Neural cell (in vitro differentiated cells): Measurements from ENCODE around the gene RPRD1B.

Source experiments
- EP300 ChIP-seq: fragments of 450-650 bp; conservative IDR thresholded peaks from 2 replicates; pipeline ENCODE4 v1.6.1; 2014; ENCODE audit warnings: antibody characterized with exemption, mild to moderate bottlenecking, moderate library complexity; ENCODE audit not compliant: poor library complexity, severe bottlenecking
- EZH2 ChIP-seq: fragments of 200-600, 300-800 bp; shearing (Covaris generic), sonication (generic); IDR thresholded peaks from 2 replicates; pipeline ENCODE4 v1.6.1; 2014; ENCODE audit warnings: antibody characterized with exemption, low read length, borderline replicate concordance, mild to moderate bottlenecking; ENCODE audit not compliant: insufficient read depth, poor library complexity, severe bottlenecking
- MXI1 ChIP-seq: fragments of 450-650 bp; conservative IDR thresholded peaks from 2 replicates; pipeline ENCODE4 v1.6.1; 2014; ENCODE audit warnings: antibody characterized with exemption, mild to moderate bottlenecking; ENCODE audit not compliant: poor library complexity, severe bottlenecking
- POLR2AphosphoS5 ChIP-seq: IDR thresholded peaks from 2 replicates; pipeline ENCODE4 v1.6.1; 2012
- RAD21 ChIP-seq: fragments of 450-650 bp; conservative IDR thresholded peaks from 2 replicates; pipeline ENCODE4 v1.6.1; 2014; ENCODE audit warnings: antibody characterized with exemption, mild to moderate bottlenecking, moderate library complexity
- TAF1 ChIP-seq: IDR thresholded peaks from 2 replicates; pipeline ENCODE4 v1.6.1; 2012; ENCODE audit warnings: low read depth
- TF ChIP-seq, protein P1 (sequence below): fragments of 450-650 bp; IDR thresholded peaks from 2 replicates; pipeline ENCODE4 v1.5.1; 2014; ENCODE audit warnings: antibody characterized with exemption, mild to moderate bottlenecking, moderate library complexity; ENCODE audit not compliant: poor library complexity, severe bottlenecking
- TF ChIP-seq, protein P2 (sequence below): IDR thresholded peaks from 2 replicates; pipeline ENCODE4 v1.6.1; 2012; ENCODE audit warnings: borderline replicate concordance

DNA sequence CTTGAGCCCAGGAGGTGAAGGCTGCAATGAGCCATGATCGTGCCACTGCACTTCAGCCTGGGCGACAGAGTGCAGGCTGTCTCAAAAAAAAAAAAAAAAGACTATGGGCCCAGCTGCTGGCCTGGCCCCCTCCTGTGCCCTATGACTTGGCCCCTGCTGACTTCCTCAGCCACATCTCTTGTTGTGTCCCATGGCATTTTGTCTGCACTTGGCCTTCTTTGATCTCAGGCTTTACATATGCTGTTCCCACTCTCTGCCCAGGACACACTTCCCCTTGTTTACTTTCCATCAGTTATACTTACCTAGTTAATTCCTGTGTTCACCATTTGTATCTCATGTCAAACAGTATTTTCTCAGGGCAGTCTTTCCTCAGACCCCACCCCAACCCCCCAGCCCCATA lies 44.5 kb downstream of the RPRD1B start:
- TF ChIP-seq, protein P1, sequence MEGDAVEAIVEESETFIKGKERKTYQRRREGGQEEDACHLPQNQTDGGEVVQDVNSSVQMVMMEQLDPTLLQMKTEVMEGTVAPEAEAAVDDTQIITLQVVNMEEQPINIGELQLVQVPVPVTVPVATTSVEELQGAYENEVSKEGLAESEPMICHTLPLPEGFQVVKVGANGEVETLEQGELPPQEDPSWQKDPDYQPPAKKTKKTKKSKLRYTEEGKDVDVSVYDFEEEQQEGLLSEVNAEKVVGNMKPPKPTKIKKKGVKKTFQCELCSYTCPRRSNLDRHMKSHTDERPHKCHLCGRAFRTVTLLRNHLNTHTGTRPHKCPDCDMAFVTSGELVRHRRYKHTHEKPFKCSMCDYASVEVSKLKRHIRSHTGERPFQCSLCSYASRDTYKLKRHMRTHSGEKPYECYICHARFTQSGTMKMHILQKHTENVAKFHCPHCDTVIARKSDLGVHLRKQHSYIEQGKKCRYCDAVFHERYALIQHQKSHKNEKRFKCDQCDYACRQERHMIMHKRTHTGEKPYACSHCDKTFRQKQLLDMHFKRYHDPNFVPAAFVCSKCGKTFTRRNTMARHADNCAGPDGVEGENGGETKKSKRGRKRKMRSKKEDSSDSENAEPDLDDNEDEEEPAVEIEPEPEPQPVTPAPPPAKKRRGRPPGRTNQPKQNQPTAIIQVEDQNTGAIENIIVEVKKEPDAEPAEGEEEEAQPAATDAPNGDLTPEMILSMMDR = no peak
- TF ChIP-seq RAD21 (no peak), POLR2AphosphoS5 (no peak), MXI1 (no peak), TAF1 (no peak), EZH2 (no peak), EP300 (no peak)
- TF ChIP-seq, protein P2, sequence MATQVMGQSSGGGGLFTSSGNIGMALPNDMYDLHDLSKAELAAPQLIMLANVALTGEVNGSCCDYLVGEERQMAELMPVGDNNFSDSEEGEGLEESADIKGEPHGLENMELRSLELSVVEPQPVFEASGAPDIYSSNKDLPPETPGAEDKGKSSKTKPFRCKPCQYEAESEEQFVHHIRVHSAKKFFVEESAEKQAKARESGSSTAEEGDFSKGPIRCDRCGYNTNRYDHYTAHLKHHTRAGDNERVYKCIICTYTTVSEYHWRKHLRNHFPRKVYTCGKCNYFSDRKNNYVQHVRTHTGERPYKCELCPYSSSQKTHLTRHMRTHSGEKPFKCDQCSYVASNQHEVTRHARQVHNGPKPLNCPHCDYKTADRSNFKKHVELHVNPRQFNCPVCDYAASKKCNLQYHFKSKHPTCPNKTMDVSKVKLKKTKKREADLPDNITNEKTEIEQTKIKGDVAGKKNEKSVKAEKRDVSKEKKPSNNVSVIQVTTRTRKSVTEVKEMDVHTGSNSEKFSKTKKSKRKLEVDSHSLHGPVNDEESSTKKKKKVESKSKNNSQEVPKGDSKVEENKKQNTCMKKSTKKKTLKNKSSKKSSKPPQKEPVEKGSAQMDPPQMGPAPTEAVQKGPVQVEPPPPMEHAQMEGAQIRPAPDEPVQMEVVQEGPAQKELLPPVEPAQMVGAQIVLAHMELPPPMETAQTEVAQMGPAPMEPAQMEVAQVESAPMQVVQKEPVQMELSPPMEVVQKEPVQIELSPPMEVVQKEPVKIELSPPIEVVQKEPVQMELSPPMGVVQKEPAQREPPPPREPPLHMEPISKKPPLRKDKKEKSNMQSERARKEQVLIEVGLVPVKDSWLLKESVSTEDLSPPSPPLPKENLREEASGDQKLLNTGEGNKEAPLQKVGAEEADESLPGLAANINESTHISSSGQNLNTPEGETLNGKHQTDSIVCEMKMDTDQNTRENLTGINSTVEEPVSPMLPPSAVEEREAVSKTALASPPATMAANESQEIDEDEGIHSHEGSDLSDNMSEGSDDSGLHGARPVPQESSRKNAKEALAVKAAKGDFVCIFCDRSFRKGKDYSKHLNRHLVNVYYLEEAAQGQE = no peak
